MCF 10A (cell line): Measurements from ENCODE around the gene LRRC32. TPM values are rescaled to one million over a fixed set of nuclear protein-coding genes. Genes with fewer than 3 reads are reported as not detected.

ENCODE experiments used
- BruUV-seq: library from RNA; stranded (reverse); fragments of 400-500 nt; replicated peaks from 2 replicates; lab custom pipeline; 2021; lab: Mats Ljungman, UMichigan
- CTCF ChIA-PET: fragments of 300-600 bp; sonication (Branson Sonifier 250); formaldehyde crosslinking; extraction: SDS; loops from one replicate; lab custom pipeline; 2021; ENCODE audit warnings: antibody characterized with exemption, inconsistent platforms; lab: Yijun Ruan, JAX
- POLR2A ChIA-PET: fragments of 300-600, 350-650 bp; sonication (Branson Sonifier 250); formaldehyde crosslinking; extraction: SDS; loops from one replicate; lab custom pipeline; 2020; ENCODE audit warnings: antibody characterized with exemption, inconsistent platforms; lab: Yijun Ruan, JAX
- DNase-seq: peaks from one replicate; pipeline ENCODE4 v3.0.0-alpha.2; 2018; ENCODE audit not compliant: unreplicated experiment
- H3K27ac Mint-ChIP-seq: one replicate; pipeline ENCODE4 v1.8.0; 2022; ENCODE audit warnings: mild to moderate bottlenecking, low read depth, mixed read lengths; ENCODE audit not compliant: unreplicated experiment
- H3K27me3 Mint-ChIP-seq: one replicate; pipeline ENCODE4 v1.8.0; 2022; ENCODE audit warnings: mixed read lengths; ENCODE audit not compliant: insufficient read depth, unreplicated experiment
- H3K36me3 Mint-ChIP-seq: one replicate; pipeline ENCODE4 v1.8.0; 2022; ENCODE audit warnings: mild to moderate bottlenecking, moderate library complexity, mixed read lengths; ENCODE audit not compliant: insufficient read depth, unreplicated experiment
- H3K4me1 Mint-ChIP-seq: one replicate; pipeline ENCODE4 v1.8.0; 2022; ENCODE audit warnings: mixed read lengths; ENCODE audit not compliant: insufficient read depth, unreplicated experiment
- H3K4me3 Mint-ChIP-seq: one replicate; pipeline ENCODE4 v1.8.0; 2022; ENCODE audit warnings: mild to moderate bottlenecking, moderate library complexity, mixed read lengths; ENCODE audit not compliant: unreplicated experiment
- H3K9me3 Mint-ChIP-seq: one replicate; pipeline ENCODE4 v1.8.0; 2022; ENCODE audit warnings: mixed read lengths; ENCODE audit not compliant: unreplicated experiment
- CTCF ChIP-seq: fragments of 200-600 bp; IDR thresholded peaks from one replicate; pipeline ENCODE4 v1.8.0; 2022; ENCODE audit warnings: antibody characterized with exemption, mild to moderate bottlenecking; ENCODE audit not compliant: unreplicated experiment
- intact Hi-C: fragments of 100-400 bp; cut with micrococcal nuclease; formaldehyde crosslinking; loops from 2 replicates; pipeline ENCODE4 v1.14.1; 2022
- total RNA-seq: library from RNA; stranded (reverse); gene quantifications from 2 replicates; pipeline ENCODE4 v1.2.3, GENCODE V29; 2022

Gene LRRC32
- total RNA-seq, 1 experiment from 2014 or later = not detected

GRCh38 chr11:76676636-76677457 is 6.3 kb upstream of the LRRC32 start:
- intact Hi-C loops = no loop called here
- TF ChIP-seq CTCF = no peak
- ChIA-PET CTCF (interaction anchor here (0.6 to 1.0 kb wide), 3 partner anchors 21 to 244 kb away, joined by 4 to 5 read pairs (median 4); no protein-coding TSS in a partner anchor), POLR2A (interaction anchor here (0.6 kb wide), 1 partner anchor 1115 kb away, joined by 4 read pairs; the partner anchor contains the start of gene SERPINH1)
- no peak overlapping the region for H3K27ac Mint-ChIP-seq
- no peaks in the 10 kb centered on the region for H3K9me3 Mint-ChIP-seq
- no TSS peak for BruUV-seq
- peaks cover 29% of the 10 kb centered on the region for H3K27me3 Mint-ChIP-seq
- H3K36me3 Mint-ChIP-seq = no peaks in the 10 kb centered on the region
- no peaks in the 10 kb centered on the region for H3K4me1 Mint-ChIP-seq
- no peak overlapping the region for H3K4me3 Mint-ChIP-seq
- no peak for DNase-seq

GRCh38 chr11:76674517-76675400 is 4.2 kb upstream of the LRRC32 start:
- H3K4me1 Mint-ChIP-seq = no peaks in the 10 kb centered on the region
- no peaks in the 10 kb centered on the region for H3K9me3 Mint-ChIP-seq
- no peak for TF ChIP-seq CTCF
- intact Hi-C loops = no loop called here
- ChIA-PET POLR2A (interaction anchor here (0.7 kb wide), 1 partner anchor 19 kb away, joined by 3 read pairs; no protein-coding TSS in a partner anchor), CTCF (interaction anchor here (0.5 to 0.6 kb wide), 3 partner anchors 124 to 454 kb away, joined by 3 read pairs; no protein-coding TSS in a partner anchor)
- no peak overlapping the region for H3K27ac Mint-ChIP-seq
- BruUV-seq = no TSS peak
- peaks cover 21% of the 10 kb centered on the region for H3K27me3 Mint-ChIP-seq
- DNase-seq = no peak
- H3K36me3 Mint-ChIP-seq = no peaks in the 10 kb centered on the region
- H3K4me3 Mint-ChIP-seq = no peak overlapping the region

GRCh38 chr11:76673176-76674142 is 2.9 kb upstream of the LRRC32 start:
- Mint-ChIP-seq H3K4me1 (no peaks in the 10 kb centered on the region), H3K27me3 (peaks cover 20% of the 10 kb centered on the region), H3K36me3 (no peaks in the 10 kb centered on the region), H3K27ac (no peak overlapping the region), H3K4me3 (no peak overlapping the region), H3K9me3 (no peaks in the 10 kb centered on the region)
- no peak for TF ChIP-seq CTCF
- intact Hi-C loops = no loop called here
- ChIA-PET POLR2A (interaction anchor here (0.7 kb wide), 1 partner anchor 8 kb away, joined by 3 read pairs; no protein-coding TSS in a partner anchor), CTCF (interaction anchor here (0.6 to 1.1 kb wide), 3 partner anchors 8 to 1659 kb away, joined by 3 read pairs; no protein-coding TSS in a partner anchor)
- no TSS peak for BruUV-seq
- no peak for DNase-seq
